HepG2 (cell line): ENCODE results near the gene PRSS33. TPM values are rescaled to one million over a fixed set of nuclear protein-coding genes. Genes with fewer than 3 reads are reported as not detected.
A peak's percentile ranks its signal among the peaks of the same experiment; 100 is the strongest.

ENCODE experiments used
- BCL6 ChIP-seq: IDR thresholded peaks from 2 replicates; pipeline ENCODE4 v1.6.1; 2016; ENCODE audit warnings: missing genetic modification reagents, missing compliant biosample characterization
- GTF3A ChIP-seq: sonication (generic); formaldehyde crosslinking; conservative IDR thresholded peaks from 2 replicates; pipeline ENCODE4 v1.4.0; 2020; ENCODE audit warnings: mild to moderate bottlenecking, missing genetic modification reagents
- HOXA3 ChIP-seq: sonication (generic); formaldehyde crosslinking; IDR thresholded peaks from 2 replicates; pipeline ENCODE4 v1.5.0; 2020; ENCODE audit warnings: missing genetic modification reagents
- KDM4B ChIP-seq: sonication (generic); formaldehyde crosslinking; IDR thresholded peaks from 2 replicates; pipeline ENCODE4 v1.4.0; 2020; ENCODE audit warnings: missing genetic modification reagents
- MAFG ChIP-seq: sonication (generic); formaldehyde crosslinking; IDR thresholded peaks from 2 replicates; pipeline ENCODE4 v1.5.1; 2020; ENCODE audit warnings: mild to moderate bottlenecking, missing genetic modification reagents
- MXD3 ChIP-seq: IDR thresholded peaks from 2 replicates; pipeline ENCODE4 v1.6.1; 2016; ENCODE audit warnings: mild to moderate bottlenecking, missing biosample characterization, missing genetic modification reagents
- MXI1 ChIP-seq: IDR thresholded peaks from 3 replicates; pipeline ENCODE4 v1.6.1; 2012; ENCODE audit warnings: low read depth, low read length, inconsistent platforms, borderline replicate concordance
- NFRKB ChIP-seq: fragments of 450-650 bp; IDR thresholded peaks from 2 replicates; pipeline ENCODE4 v1.6.1; 2017
- PAF1 ChIP-seq: IDR thresholded peaks from 2 replicates; pipeline ENCODE4 v1.6.1; 2016; ENCODE audit warnings: missing genetic modification reagents, missing compliant biosample characterization
- RARA ChIP-seq: IDR thresholded peaks from 2 replicates; pipeline ENCODE4 v1.6.1; 2016; ENCODE audit warnings: missing genetic modification reagents, missing compliant biosample characterization
- RARG ChIP-seq: sonication (generic); formaldehyde crosslinking; IDR thresholded peaks from 2 replicates; pipeline ENCODE4 v1.4.0; 2020; ENCODE audit warnings: low read depth, mild to moderate bottlenecking, missing genetic modification reagents
- STAT6 ChIP-seq: sonication (generic); formaldehyde crosslinking; IDR thresholded peaks from 2 replicates; pipeline ENCODE4 v1.4.0; 2020; ENCODE audit warnings: missing genetic modification reagents, mild to moderate bottlenecking, borderline replicate concordance
- TCF7 ChIP-seq: sonication (generic); IDR thresholded peaks from 2 replicates; pipeline ENCODE4 v1.6.1; 2016; ENCODE audit warnings: antibody characterized with exemption, low read depth
- ZBTB20 ChIP-seq: sonication (generic); formaldehyde crosslinking; IDR thresholded peaks from 2 replicates; pipeline ENCODE4 v1.8.1; 2023; ENCODE audit warnings: missing genetic modification reagents, low read depth, mild to moderate bottlenecking, borderline replicate concordance
- ZBTB7A ChIP-seq: sonication (generic); formaldehyde crosslinking; IDR thresholded peaks from 2 replicates; pipeline ENCODE4 v1.8.0; 2022; ENCODE audit warnings: mild to moderate bottlenecking, missing genetic modification reagents
- ZFP36 ChIP-seq: fragments of 150-350 bp; IDR thresholded peaks from 2 replicates; pipeline ENCODE4 v1.6.1; 2018; ENCODE audit warnings: borderline replicate concordance, low read length, low read depth; ENCODE audit not compliant: partially characterized antibody
- ZMYM2 ChIP-seq: sonication (generic); formaldehyde crosslinking; IDR thresholded peaks from 2 replicates; pipeline ENCODE4 v1.8.0; 2022; ENCODE audit warnings: mild to moderate bottlenecking, missing genetic modification reagents
- ZNF260 ChIP-seq: sonication (generic); formaldehyde crosslinking; IDR thresholded peaks from 2 replicates; pipeline ENCODE4 v1.4.0; 2020; ENCODE audit warnings: missing genetic modification reagents, low read depth, mild to moderate bottlenecking, borderline replicate concordance
- ZNF296 ChIP-seq: sonication (generic); formaldehyde crosslinking; conservative IDR thresholded peaks from 2 replicates; pipeline ENCODE4 v1.5.0; 2020; ENCODE audit warnings: mild to moderate bottlenecking, missing genetic modification reagents
- ZNF33A ChIP-seq: sonication (generic); formaldehyde crosslinking; IDR thresholded peaks from 2 replicates; pipeline ENCODE4 v1.5.1; 2020; ENCODE audit warnings: missing genetic modification reagents, mild to moderate bottlenecking, moderate library complexity, borderline replicate concordance
- ZNF672 ChIP-seq: sonication (generic); formaldehyde crosslinking; IDR thresholded peaks from 2 replicates; pipeline ENCODE4 v1.8.1; 2022; ENCODE audit warnings: missing genetic modification reagents
- ZNF720 ChIP-seq: sonication (generic); formaldehyde crosslinking; IDR thresholded peaks from 2 replicates; pipeline ENCODE4 v1.4.0; 2020; ENCODE audit warnings: missing genetic modification reagents
- polyA plus RNA-seq, 8 experiments: library from polyadenylated mRNA; depleted of rRNA in 3 of 8; stranded (reverse) in 7 of 8; unstranded in 1 of 8; fragments of >200 nt; fragmentation: Illumina TruSeq in 4 of 8; extraction: Trizol in 4 of 8; gene quantifications; 2 replicates each; pipeline versions ENCODE4 v1.2.1 to v1.2.3, GENCODE V29; 2011 to 2016; ENCODE audit warnings: low read depth in 4 of 8, missing spikeins in 1 of 8, mixed read lengths in 1 of 8; ENCODE audit not compliant: insufficient read depth in 1 of 8
- total RNA-seq, 5 experiments: library from RNA; depleted of rRNA; stranded (reverse); fragments of >200 nt; fragmentation: Illumina TruSeq; extraction: Trizol; gene quantifications; 2 replicates each; pipeline ENCODE4 v1.2.3, GENCODE V29; 2016; ENCODE audit warnings: low read depth in 1 of 5
- TF ChIP-seq, protein P1 (sequence below): sonication (generic); formaldehyde crosslinking; IDR thresholded peaks from 2 replicates; pipeline ENCODE4 v1.5.0; 2020; ENCODE audit warnings: mild to moderate bottlenecking, missing genetic modification reagents, borderline replicate concordance
- TF ChIP-seq, protein P2 (sequence below): sonication (generic); formaldehyde crosslinking; conservative IDR thresholded peaks from 2 replicates; pipeline ENCODE4 v1.8.0; 2022; ENCODE audit warnings: missing genetic modification reagents
- TF ChIP-seq, protein P3 (sequence below): sonication (generic); formaldehyde crosslinking; IDR thresholded peaks from 2 replicates; pipeline ENCODE4 v1.8.0; 2022; ENCODE audit warnings: mild to moderate bottlenecking, missing genetic modification reagents, moderate library complexity

PRSS33 gene
- total and polyA plus RNA-seq, 2 of the 13 experiments (the other 11 are each of a cell fraction or from before 2014, with no cell fraction given): not detected

DNA sequence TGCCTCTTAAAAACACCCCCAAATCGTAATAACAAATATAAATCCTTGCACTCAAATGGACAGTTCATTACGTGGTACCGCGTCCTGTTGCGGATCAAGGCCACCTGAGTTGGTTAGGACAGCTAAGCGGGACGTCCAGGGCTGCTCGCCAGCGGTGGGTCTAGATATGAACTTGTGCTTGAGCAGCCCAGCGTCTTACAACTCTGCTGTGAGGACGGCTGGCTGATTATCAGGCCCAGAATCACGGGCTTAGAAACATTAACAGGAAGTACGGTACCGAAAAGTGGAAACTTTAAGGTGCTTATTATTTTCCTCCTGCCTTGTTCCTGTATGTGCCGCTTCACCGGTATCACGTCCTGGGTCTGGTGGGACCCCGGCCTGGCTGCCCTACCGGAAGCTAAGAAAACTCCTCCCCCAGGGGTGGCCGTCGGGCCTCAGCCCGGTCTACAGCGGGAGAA, 35.8 kb downstream of the PRSS33 start (continued):
- no peak for TF ChIP-seq RARG (CRISPR knock-in tag)
- no peak for TF ChIP-seq TCF7
- no peak for TF ChIP-seq HOXA3 (CRISPR knock-in tag)
- TF ChIP-seq, protein P1, sequence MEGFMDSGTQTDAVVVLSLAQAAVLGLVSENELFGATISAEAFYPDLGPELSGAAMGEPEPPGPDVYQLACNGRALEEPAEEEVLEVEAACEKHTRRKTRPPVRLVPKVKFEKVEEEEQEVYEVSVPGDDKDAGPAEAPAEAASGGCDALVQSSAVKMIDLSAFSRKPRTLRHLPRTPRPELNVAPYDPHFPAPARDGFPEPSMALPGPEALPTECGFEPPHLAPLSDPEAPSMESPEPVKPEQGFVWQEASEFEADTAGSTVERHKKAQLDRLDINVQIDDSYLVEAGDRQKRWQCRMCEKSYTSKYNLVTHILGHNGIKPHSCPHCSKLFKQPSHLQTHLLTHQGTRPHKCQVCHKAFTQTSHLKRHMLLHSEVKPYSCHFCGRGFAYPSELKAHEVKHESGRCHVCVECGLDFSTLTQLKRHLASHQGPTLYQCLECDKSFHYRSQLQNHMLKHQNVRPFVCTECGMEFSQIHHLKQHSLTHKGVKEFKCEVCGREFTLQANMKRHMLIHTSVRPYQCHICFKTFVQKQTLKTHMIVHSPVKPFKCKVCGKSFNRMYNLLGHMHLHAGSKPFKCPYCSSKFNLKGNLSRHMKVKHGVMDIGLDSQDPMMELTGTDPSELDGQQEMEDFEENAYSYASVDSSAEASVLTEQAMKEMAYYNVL: no peak
- no peak for TF ChIP-seq ZNF720 (CRISPR knock-in tag)
- no peak for TF ChIP-seq BCL6
- TF ChIP-seq ZNF260: no peak
- no peak for TF ChIP-seq ZMYM2 (CRISPR knock-in tag)
- TF ChIP-seq PAF1 (CRISPR knock-in tag): no peak; the same call in 1 of the 2 replicates
- TF ChIP-seq ZNF672 (CRISPR knock-in tag): no peak
- TF ChIP-seq STAT6 (CRISPR knock-in tag): no peak
- TF ChIP-seq ZBTB7A: peak; percentile 66; the same call in 1 of the 2 replicates
- peak; percentile 41; the same call in 1 of the 3 replicates for TF ChIP-seq MXI1
- TF ChIP-seq NFRKB: no peak
- TF ChIP-seq ZBTB20 (CRISPR knock-in tag): no peak
- no peak for TF ChIP-seq MXD3 (CRISPR knock-in tag)
- TF ChIP-seq GTF3A (CRISPR knock-in tag): no peak
- TF ChIP-seq RARA (CRISPR knock-in tag): 0 out of 2 replicates have a peak, but pooled peaks have one; percentile 7
- TF ChIP-seq, protein P2, sequence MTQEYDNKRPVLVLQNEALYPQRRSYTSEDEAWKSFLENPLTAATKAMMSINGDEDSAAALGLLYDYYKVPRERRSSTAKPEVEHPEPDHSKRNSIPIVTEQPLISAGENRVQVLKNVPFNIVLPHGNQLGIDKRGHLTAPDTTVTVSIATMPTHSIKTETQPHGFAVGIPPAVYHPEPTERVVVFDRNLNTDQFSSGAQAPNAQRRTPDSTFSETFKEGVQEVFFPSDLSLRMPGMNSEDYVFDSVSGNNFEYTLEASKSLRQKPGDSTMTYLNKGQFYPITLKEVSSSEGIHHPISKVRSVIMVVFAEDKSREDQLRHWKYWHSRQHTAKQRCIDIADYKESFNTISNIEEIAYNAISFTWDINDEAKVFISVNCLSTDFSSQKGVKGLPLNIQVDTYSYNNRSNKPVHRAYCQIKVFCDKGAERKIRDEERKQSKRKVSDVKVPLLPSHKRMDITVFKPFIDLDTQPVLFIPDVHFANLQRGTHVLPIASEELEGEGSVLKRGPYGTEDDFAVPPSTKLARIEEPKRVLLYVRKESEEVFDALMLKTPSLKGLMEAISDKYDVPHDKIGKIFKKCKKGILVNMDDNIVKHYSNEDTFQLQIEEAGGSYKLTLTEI: no peak
- TF ChIP-seq MAFG (CRISPR knock-in tag): no peak
- TF ChIP-seq KDM4B (CRISPR knock-in tag): no peak
- TF ChIP-seq, protein P3, sequence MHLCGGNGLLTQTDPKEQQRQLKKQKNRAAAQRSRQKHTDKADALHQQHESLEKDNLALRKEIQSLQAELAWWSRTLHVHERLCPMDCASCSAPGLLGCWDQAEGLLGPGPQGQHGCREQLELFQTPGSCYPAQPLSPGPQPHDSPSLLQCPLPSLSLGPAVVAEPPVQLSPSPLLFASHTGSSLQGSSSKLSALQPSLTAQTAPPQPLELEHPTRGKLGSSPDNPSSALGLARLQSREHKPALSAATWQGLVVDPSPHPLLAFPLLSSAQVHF (CRISPR knock-in tag): no peak
- no peak for TF ChIP-seq ZNF296 (CRISPR knock-in tag)
- TF ChIP-seq ZFP36: no peak
- TF ChIP-seq ZNF33A (CRISPR knock-in tag): no peak
